Stimulated activated naive B cell treated with anti-CD40 and anti-IgM and Interleukin-4, amounts not matched to agents 10 μg/mL and 1 μg/mL and 100 μg/mL, for 72 hours (primary cell): ENCODE data around the gene CSNK1G1.
A peak's percentile ranks its signal among the peaks of the same experiment; 100 is the strongest.
"Not testable (repeated sequence)": the region's sequence is repeated elsewhere in the genome, so short reads cannot be mapped to it uniquely, and the experiment has no call there.

Source experiments
- ATAC-seq, 2 donors: fragments of 150-1000 bp; cut with Tn5 transposase; replicated peaks; 2 replicates each; pipeline ENCODE4 v1.10.0; 2021; ENCODE audit warnings: moderate library complexity in 1 of 2
- DNase-seq: peaks from one replicate; pipeline ENCODE4 v3.0.0; 2021
- H3K27ac Mint-ChIP-seq: one replicate; pipeline ENCODE4 v1.8.0; 2022; ENCODE audit warnings: mild to moderate bottlenecking, mixed read lengths
- H3K27me3 Mint-ChIP-seq, 2 donors: one replicate each; pipeline ENCODE4 v1.8.0; 2022; ENCODE audit warnings: mixed read lengths in 2 of 2
- H3K36me3 Mint-ChIP-seq, 2 donors: one replicate each; pipeline ENCODE4 v1.8.0; 2022; ENCODE audit warnings: mixed read lengths in 2 of 2, mild to moderate bottlenecking in 1 of 2
- H3K4me1 Mint-ChIP-seq, 2 donors: one replicate each; pipeline ENCODE4 v1.8.0; 2022; ENCODE audit warnings: mixed read lengths in 2 of 2, mild to moderate bottlenecking in 1 of 2
- H3K4me3 Mint-ChIP-seq, 2 donors: one replicate each; pipeline ENCODE4 v1.8.0; 2022; ENCODE audit warnings: mild to moderate bottlenecking in 2 of 2, mixed read lengths in 2 of 2, moderate library complexity in 1 of 2
- H3K9me3 Mint-ChIP-seq, 2 donors: one replicate each; pipeline ENCODE4 v1.8.0; 2022; ENCODE audit warnings: mixed read lengths in 2 of 2, mild to moderate bottlenecking in 1 of 2

CSNK1G1 gene

GRCh38 chr15:64225804-64226203 lies 130.2 kb downstream of the CSNK1G1 start:
- peaks cover 5 to 7% of the 10 kb centered on the region in 2 donors for H3K4me1 Mint-ChIP-seq
- H3K9me3 Mint-ChIP-seq = peaks cover 2 to 5% of the 10 kb centered on the region in 2 donors
- DNase-seq = no peak
- H3K4me3 Mint-ChIP-seq = no peak overlapping the region
- H3K36me3 Mint-ChIP-seq = peaks cover 31 to 36% of the 10 kb centered on the region in 2 donors
- no peak for ATAC-seq
- H3K27me3 Mint-ChIP-seq = no peaks in the 10 kb centered on the region
- no peak overlapping the region for H3K27ac Mint-ChIP-seq

DNA sequence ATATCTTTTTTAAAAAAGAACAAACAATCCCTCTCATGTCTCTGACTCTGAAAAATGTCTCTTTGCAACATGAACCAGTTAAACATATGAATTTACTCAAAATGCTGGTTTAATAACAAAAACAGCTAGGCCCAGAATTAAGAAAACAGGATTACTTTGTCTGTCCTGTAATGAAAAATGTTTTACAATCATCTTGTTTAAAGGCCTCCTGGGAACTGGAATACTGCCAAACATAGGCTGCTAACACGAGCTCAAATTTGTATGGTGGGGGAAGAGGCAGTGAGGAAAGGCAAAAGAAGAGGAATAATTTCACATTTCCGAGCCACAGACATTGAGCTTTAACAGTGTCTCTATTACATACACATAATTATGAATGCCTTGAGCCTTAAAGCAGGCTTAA lies 131.5 kb downstream of the CSNK1G1 start:
- ATAC-seq (no peak), DNase-seq (no peak)
- Mint-ChIP-seq H3K27me3 (no peaks in the 10 kb centered on the region), H3K4me3 (no peak overlapping the region), H3K27ac (no peak overlapping the region), H3K4me1 (peaks cover 5 to 7% of the 10 kb centered on the region in 2 donors), H3K36me3 (peaks cover 29 to 36% of the 10 kb centered on the region in 2 donors), H3K9me3 (peaks cover 2 to 5% of the 10 kb centered on the region in 2 donors)

DNA sequence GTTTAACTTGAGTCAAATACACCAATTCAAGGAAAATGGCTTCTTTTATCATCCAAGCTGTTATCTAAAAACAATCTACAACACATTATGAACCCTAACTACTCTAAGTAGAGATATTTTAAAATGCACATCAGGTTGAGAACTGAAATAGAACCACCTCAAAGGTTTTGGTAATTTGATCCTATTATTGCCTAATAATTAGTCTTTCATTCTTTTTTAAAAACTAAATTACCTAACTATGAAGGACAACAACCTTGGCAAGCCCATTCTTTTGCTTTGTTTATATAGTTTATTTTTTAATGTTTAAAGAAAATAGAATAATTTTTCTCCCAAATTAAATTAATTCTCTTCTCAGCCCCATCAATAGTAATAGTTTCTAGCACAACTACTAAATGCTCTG lies 132.1 kb downstream of the CSNK1G1 start:
- Mint-ChIP-seq H3K27me3 (no peaks in the 10 kb centered on the region), H3K4me3 (no peak overlapping the region), H3K4me1 (peaks cover 0 to 4% of the 10 kb centered on the region in 2 donors), H3K27ac (no peak overlapping the region), H3K36me3 (peaks cover 25 to 31% of the 10 kb centered on the region in 2 donors), H3K9me3 (peaks cover 2 to 5% of the 10 kb centered on the region in 2 donors)
- ATAC-seq (no peak), DNase-seq (no peak)

DNA sequence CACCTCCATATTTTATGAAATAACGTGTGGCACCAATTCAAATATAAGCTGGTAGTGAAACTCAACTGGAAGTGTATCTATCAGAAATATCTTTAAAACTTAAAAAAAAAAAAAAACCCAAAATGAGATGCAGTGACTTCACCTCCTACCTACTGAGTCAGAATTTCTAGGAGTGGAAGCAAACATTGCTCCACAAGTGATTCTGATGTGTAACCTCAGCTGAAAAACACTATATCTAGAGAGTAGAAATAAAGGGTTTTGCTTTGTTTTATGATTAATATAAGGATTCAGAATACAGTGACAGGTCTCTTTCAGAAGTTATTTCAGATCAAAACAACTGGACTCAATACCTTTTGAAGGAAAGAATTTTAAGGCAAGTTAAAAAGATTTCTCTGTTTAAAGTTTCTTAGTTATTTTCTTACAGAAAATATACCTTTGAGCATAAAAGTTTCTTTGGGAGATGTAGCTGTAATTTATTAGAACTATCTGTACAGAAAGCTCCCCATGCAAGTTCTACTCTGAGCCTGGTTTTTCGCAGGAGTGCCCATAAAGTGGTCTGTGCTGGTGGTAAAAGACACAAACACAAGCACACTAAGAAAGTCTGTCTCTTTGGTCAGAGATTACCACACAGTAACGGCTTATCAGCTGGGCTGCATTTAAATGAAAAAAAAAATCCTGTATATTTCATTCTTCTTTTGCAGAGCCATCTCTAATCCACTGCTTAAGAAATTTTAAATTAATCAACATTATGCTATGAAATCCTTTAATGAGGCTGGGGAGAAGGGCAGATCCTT lies 133.2 kb downstream of the CSNK1G1 start:
- Mint-ChIP-seq H3K27ac (no peak overlapping the region), H3K4me3 (no peak overlapping the region), H3K27me3 (no peaks in the 10 kb centered on the region), H3K4me1 (peaks cover 0 to 4% of the 10 kb centered on the region in 2 donors), H3K9me3 (peaks cover 2 to 5% of the 10 kb centered on the region in 2 donors), H3K36me3 (peaks cover 21 to 24% of the 10 kb centered on the region in 2 donors)
- no peak for DNase-seq
- no peak for ATAC-seq

- H3K4me3 Mint-ChIP-seq, H3K4me1 Mint-ChIP-seq, DNase-seq, H3K27me3 Mint-ChIP-seq, H3K27ac Mint-ChIP-seq, H3K9me3 Mint-ChIP-seq, ATAC-seq: not testable (repeated sequence)
- peaks cover 17% of the 10 kb centered on the region in 2 donors for H3K36me3 Mint-ChIP-seq
These were observed 134.1 kb downstream of the CSNK1G1 start for GRCh38 chr15:64221911-64222310.

GRCh38 chr15:64217429-64217750 lies 138.6 kb downstream of the CSNK1G1 start:
- H3K4me1 Mint-ChIP-seq, DNase-seq, H3K4me3 Mint-ChIP-seq, ATAC-seq, H3K27ac Mint-ChIP-seq, H3K9me3 Mint-ChIP-seq, H3K27me3 Mint-ChIP-seq: not testable (repeated sequence)
- H3K36me3 Mint-ChIP-seq = peaks cover 13 to 17% of the 10 kb centered on the region in 2 donors

- no peak for ATAC-seq
- DNase-seq = no peak
- Mint-ChIP-seq H3K9me3 (no peaks in the 10 kb centered on the region), H3K27ac (no peak overlapping the region), H3K4me1 (no peaks in the 10 kb centered on the region), H3K27me3 (no peaks in the 10 kb centered on the region), H3K36me3 (peaks cover 9 to 15% of the 10 kb centered on the region in 2 donors), H3K4me3 (no peak overlapping the region)
These were observed 139.1 kb downstream of the CSNK1G1 start for GRCh38 chr15:64216730-64217428.

- Mint-ChIP-seq H3K27me3 (no peaks in the 10 kb centered on the region), H3K27ac (no peak overlapping the region), H3K4me3 (no peak overlapping the region), H3K9me3 (no peaks in the 10 kb centered on the region), H3K4me1 (no peaks in the 10 kb centered on the region), H3K36me3 (peaks cover 8 to 14% of the 10 kb centered on the region in 2 donors)
- no peak for ATAC-seq
- DNase-seq = no peak
These were observed 139.8 kb downstream of the CSNK1G1 start for GRCh38 chr15:64216196-64216595.

DNA sequence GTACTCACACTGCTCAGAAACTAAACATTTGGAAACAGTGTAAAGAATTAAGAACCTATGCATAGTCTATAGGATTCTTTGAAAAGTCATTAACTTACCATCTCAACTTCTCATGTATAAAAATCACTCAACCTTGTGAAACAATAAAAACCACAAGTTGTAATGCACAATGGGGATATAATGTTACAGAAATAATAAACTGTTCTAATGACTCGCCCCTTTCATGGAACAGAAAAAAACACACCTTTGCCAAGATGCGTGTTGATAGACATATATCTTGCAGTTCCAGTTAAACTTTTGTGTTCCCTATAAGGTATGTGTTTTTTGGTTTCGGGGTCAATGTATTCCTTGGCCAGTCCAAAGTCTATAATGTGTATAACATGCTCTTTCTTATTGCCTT lies 142.3 kb downstream of the CSNK1G1 start:
- no peak overlapping the region for H3K27ac Mint-ChIP-seq
- ATAC-seq (no peak), DNase-seq (no peak)
- H3K27me3 Mint-ChIP-seq = no peaks in the 10 kb centered on the region
- no peak overlapping the region for H3K4me3 Mint-ChIP-seq
- peaks cover 8 to 16% of the 10 kb centered on the region in 2 donors for H3K36me3 Mint-ChIP-seq
- no peaks in the 10 kb centered on the region for H3K4me1 Mint-ChIP-seq
- no peaks in the 10 kb centered on the region for H3K9me3 Mint-ChIP-seq

- H3K36me3 Mint-ChIP-seq = peaks cover 16 to 17% of the 10 kb centered on the region in 2 donors
These were observed 144.3 kb downstream of the CSNK1G1 start for GRCh38 chr15:64211696-64212095.

DNA sequence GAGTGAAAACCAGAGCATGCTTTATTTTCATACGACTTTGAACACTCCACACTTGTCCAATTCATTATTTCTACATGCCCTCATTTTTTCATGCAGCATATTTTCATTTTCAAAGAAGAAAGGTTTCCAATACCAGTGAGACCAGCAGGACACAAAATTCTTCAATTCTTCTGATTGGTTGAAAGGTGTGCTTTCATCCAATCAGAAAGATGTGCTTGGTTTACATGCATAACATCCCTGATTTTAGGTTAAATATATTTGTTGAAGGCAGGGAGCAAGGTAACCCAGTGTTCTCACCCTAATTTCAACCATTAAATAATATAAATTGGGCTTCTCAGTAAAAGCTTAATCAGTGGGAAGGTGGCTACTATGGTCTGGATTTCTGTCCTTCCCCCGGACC lies 145.6 kb downstream of the CSNK1G1 start:
- DNase-seq = no peak
- Mint-ChIP-seq H3K27ac (no peak overlapping the region), H3K4me3 (no peak overlapping the region), H3K9me3 (no peaks in the 10 kb centered on the region), H3K4me1 (no peaks in the 10 kb centered on the region), H3K36me3 (peaks cover 11 to 14% of the 10 kb centered on the region in 2 donors), H3K27me3 (no peaks in the 10 kb centered on the region)
- ATAC-seq = no peak

More at GRCh38 chr15:64211696-64212095, 144.3 kb downstream of the CSNK1G1 start:
- Mint-ChIP-seq H3K9me3 (no peaks in the 10 kb centered on the region), H3K4me1 (no peaks in the 10 kb centered on the region), H3K27me3 (no peaks in the 10 kb centered on the region), H3K27ac (no peak overlapping the region), H3K4me3 (no peak overlapping the region)
- no peak for DNase-seq
- no peak for ATAC-seq

DNA sequence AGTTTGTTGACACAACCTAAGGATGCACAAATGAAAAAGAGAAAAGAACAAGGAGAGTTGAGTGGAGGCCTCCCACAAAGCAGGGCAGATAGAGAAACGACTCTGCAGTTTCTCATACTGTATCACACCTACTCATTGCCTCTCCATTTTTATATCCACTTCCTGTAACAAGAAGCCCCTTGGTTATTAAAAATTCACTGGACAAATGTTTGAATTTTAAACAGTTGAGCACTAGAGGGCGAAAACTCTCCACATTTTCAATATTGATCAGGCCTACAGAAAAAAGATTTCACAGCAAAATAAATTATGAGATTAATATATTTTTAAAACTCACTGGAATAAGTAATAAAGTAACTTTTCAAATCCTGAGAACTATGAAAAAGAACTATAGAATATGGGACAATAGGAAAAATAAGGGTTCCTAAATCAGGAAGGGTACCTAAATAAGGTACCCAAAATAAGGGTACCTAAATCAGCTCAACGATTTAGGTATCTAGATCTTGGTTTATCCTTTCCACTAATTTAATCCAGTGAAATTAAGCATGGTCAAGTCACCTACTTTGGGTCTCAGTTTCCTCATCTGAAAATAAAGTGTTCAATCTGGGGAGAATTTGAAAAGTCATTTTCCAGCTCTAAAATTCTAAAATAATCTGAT lies 146.2 kb downstream of the CSNK1G1 start:
- DNase-seq = no peak
- no peak overlapping the region for H3K27ac Mint-ChIP-seq
- peak; percentile 42 to 48 for ATAC-seq
- H3K27me3 Mint-ChIP-seq = no peaks in the 10 kb centered on the region
- no peak overlapping the region for H3K4me3 Mint-ChIP-seq
- no peaks in the 10 kb centered on the region for H3K4me1 Mint-ChIP-seq
- peaks cover 11 to 14% of the 10 kb centered on the region in 2 donors for H3K36me3 Mint-ChIP-seq
- no peaks in the 10 kb centered on the region for H3K9me3 Mint-ChIP-seq

GRCh38 chr15:64205202-64205601 lies 150.8 kb downstream of the CSNK1G1 start:
- H3K4me3 Mint-ChIP-seq = no peak overlapping the region
- no peaks in the 10 kb centered on the region for H3K9me3 Mint-ChIP-seq
- no peaks in the 10 kb centered on the region for H3K27me3 Mint-ChIP-seq
- H3K27ac Mint-ChIP-seq = no peak overlapping the region
- no peak for ATAC-seq
- DNase-seq = no peak
- H3K36me3 Mint-ChIP-seq = peaks cover 17 to 30% of the 10 kb centered on the region in 2 donors
- H3K4me1 Mint-ChIP-seq = no peaks in the 10 kb centered on the region

DNA sequence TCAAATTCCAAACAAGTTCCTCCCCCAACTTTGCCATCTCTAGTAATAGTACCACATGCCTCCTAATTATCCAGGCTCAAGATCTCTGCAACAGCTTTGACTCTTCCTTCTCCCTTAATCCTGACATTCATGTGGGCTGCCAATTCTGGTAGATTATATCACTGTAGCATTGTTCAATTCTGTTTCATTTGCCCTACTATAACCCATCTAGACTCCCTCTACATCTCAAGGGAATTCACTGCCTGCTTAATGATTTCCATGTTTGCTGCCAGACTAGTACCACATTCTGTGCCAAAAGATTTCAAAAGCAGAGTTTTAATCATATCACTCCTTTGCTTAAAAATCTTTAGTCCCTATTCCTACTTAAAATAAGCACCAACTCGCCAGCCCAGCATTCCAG lies 158.5 kb downstream of the CSNK1G1 start:
- peaks cover 22 to 47% of the 10 kb centered on the region in 2 donors for H3K36me3 Mint-ChIP-seq
- no peak for ATAC-seq

More for the DNA sequence above, 158.5 kb downstream of the CSNK1G1 start:
- DNase-seq = no peak
- no peak overlapping the region for H3K27ac Mint-ChIP-seq
- H3K9me3 Mint-ChIP-seq = no peaks in the 10 kb centered on the region
- H3K27me3 Mint-ChIP-seq = no peaks in the 10 kb centered on the region
- no peak overlapping the region for H3K4me3 Mint-ChIP-seq
- H3K4me1 Mint-ChIP-seq = no peaks in the 10 kb centered on the region
